ENCODE results near the gene ZYX. TPM values are rescaled to one million over a fixed set of nuclear protein-coding genes. Genes with fewer than 3 reads are reported as not detected.

Gene ZYX
- total RNA-seq, 1 donor = 48.4 TPM

- no peak overlapping the region for H3K4me3 ChIP-seq (ENCODE audit: low read depth, low read length)
- TF ChIP-seq, protein P1, sequence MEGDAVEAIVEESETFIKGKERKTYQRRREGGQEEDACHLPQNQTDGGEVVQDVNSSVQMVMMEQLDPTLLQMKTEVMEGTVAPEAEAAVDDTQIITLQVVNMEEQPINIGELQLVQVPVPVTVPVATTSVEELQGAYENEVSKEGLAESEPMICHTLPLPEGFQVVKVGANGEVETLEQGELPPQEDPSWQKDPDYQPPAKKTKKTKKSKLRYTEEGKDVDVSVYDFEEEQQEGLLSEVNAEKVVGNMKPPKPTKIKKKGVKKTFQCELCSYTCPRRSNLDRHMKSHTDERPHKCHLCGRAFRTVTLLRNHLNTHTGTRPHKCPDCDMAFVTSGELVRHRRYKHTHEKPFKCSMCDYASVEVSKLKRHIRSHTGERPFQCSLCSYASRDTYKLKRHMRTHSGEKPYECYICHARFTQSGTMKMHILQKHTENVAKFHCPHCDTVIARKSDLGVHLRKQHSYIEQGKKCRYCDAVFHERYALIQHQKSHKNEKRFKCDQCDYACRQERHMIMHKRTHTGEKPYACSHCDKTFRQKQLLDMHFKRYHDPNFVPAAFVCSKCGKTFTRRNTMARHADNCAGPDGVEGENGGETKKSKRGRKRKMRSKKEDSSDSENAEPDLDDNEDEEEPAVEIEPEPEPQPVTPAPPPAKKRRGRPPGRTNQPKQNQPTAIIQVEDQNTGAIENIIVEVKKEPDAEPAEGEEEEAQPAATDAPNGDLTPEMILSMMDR (IDR thresholded peaks at IDR 0.05; ENCODE audit: insufficient read depth, low read length) = no peak
- no peak for DNase-seq (ENCODE audit: low read depth)
These were observed 35.1 kb upstream of the ZYX start for GRCh38 chr7:143346018-143346417.

GRCh38 chr7:143347950-143348349 lies 33.2 kb upstream of the ZYX start:
- no peak overlapping the region for H3K4me3 ChIP-seq (ENCODE audit: low read depth, low read length)
- TF ChIP-seq, protein P1 (IDR thresholded peaks at IDR 0.05; ENCODE audit: insufficient read depth, low read length) = no peak
- DNase-seq (ENCODE audit: low read depth) = no peak

DNA sequence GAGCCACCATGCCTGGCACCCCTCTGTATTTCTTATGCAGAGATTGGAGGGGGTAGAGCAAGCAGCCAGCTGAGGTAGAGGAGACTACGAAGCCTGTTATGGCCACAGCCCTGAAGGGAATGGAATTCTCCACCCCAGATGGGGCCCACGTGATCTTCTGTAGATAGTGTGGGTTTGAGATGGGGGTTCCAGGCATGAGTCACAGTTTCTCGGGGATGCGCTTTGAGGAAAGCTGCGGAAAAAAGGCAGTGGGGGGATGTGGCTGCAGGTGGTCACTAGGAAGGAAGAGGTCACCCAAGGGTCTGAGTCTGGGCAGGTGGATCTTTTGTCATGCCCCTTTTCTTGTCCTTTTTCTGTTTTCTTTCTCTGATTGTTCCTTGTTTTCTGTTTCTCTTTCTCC lies 30.1 kb upstream of the ZYX start:
- no peak for DNase-seq (ENCODE audit: low read depth)
- H3K4me3 ChIP-seq (ENCODE audit: low read depth, low read length) = no peak overlapping the region
- TF ChIP-seq, protein P1 (IDR thresholded peaks at IDR 0.05; ENCODE audit: insufficient read depth, low read length) = no peak

- H3K4me3 ChIP-seq (ENCODE audit: low read depth, low read length) = no peak overlapping the region
- DNase-seq (ENCODE audit: low read depth) = no peak
- TF ChIP-seq, protein P1 (IDR thresholded peaks at IDR 0.05; ENCODE audit: insufficient read depth, low read length) = no peak
These were observed 29.6 kb upstream of the ZYX start for GRCh38 chr7:143351574-143351973.

DNA sequence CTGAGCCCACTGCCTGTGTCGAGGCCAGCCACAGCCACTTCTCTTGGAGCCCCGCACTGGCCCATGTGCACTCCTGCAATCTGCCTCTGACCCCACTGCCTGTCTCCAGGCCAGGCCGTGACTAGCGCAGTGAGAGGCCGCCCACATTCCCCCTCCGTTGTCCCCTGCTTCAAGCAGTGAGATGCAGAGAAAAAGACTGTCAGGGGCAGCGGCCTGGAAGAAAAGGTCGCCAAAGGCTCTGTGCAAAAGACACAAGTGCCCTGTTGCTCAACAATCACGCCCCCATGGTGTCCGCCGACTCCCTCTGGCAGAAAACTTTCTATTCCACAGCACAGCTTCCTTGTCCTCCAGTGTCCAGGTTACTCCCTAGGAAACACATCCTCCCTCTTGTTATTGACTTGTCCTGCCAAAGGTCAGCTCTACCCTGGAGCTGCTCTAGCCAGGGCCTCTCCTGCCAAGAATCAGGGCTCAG lies 28.6 kb upstream of the ZYX start:
- no peak overlapping the region for H3K4me3 ChIP-seq (ENCODE audit: low read depth, low read length)
- TF ChIP-seq, protein P1 (IDR thresholded peaks at IDR 0.05; ENCODE audit: insufficient read depth, low read length) = no peak

DNA sequence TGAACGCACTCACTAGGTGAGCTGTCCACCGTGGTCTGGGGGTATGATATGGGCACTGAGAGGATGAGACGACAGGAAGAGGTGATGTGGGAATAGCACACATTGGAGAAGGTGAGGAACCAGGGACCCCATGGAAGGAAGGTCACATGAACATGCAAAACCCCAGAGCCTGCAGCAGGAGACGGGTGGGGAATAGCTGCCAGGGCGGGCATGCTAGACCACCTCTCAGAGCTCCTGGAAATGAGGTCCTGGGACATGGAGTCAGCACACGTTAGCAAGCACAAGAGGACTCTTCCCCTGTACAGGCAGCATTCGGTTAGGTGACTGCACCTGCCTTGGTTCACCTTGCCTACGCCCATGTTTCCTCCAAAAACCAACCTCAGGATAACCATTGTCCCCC lies 26.8 kb upstream of the ZYX start:
- DNase-seq (ENCODE audit: low read depth) = no peak
- no peak overlapping the region for H3K4me3 ChIP-seq (ENCODE audit: low read depth, low read length)
- TF ChIP-seq, protein P1 (IDR thresholded peaks at IDR 0.05; ENCODE audit: insufficient read depth, low read length) = no peak

More for the DNA sequence above, 28.6 kb upstream of the ZYX start:
- no peak for DNase-seq (ENCODE audit: low read depth)

- H3K4me3 ChIP-seq (ENCODE audit: low read depth, low read length) = no peak overlapping the region
- TF ChIP-seq, protein P1 (IDR thresholded peaks at IDR 0.05; ENCODE audit: insufficient read depth, low read length) = no peak
- DNase-seq (ENCODE audit: low read depth) = no peak
These were observed 26.2 kb upstream of the ZYX start for GRCh38 chr7:143354965-143355364.

Measured in fibroblast of the aortic adventitia (primary cell).